WERI-Rb-1 (cell line): ENCODE results near the gene HMHB1.

Experiments used
- DNase-seq: peaks from one replicate; pipeline ENCODE4 v3.0.0-alpha.2; 2020
- H3K27ac ChIP-seq: fragments of 250-450 bp; sonication (Bioruptor Pico); 2 replicates; pipeline ENCODE4 v1.5.1; 2020; ENCODE audit warnings: mild to moderate bottlenecking, moderate library complexity
- H3K27me3 ChIP-seq: fragments of 250-450 bp; sonication (Bioruptor Pico); 2 replicates; pipeline ENCODE4 v1.5.1; 2021; ENCODE audit warnings: mild to moderate bottlenecking, low read depth, moderate library complexity; ENCODE audit not compliant: insufficient read depth, severe bottlenecking
- H3K36me3 ChIP-seq: fragments of 250-450 bp; sonication (Bioruptor Pico); 2 replicates; pipeline ENCODE4 v1.5.1; 2020; ENCODE audit warnings: mild to moderate bottlenecking, moderate library complexity
- H3K4me3 ChIP-seq: 2 replicates; pipeline ENCODE4 v1.5.1; 2011; ENCODE audit warnings: low read depth, mild to moderate bottlenecking, control low read depth, low read length
- H3K9me3 ChIP-seq: fragments of 250-450 bp; sonication (Bioruptor Pico); 2 replicates; pipeline ENCODE4 v1.5.1; 2021; ENCODE audit warnings: mild to moderate bottlenecking, moderate library complexity; ENCODE audit not compliant: severe bottlenecking
- TF ChIP-seq, protein P1 (sequence below): IDR thresholded peaks from 2 replicates; pipeline ENCODE4 v1.5.1; 2011; ENCODE audit warnings: low read depth, mild to moderate bottlenecking, control low read depth, inconsistent platforms, low read length

Gene HMHB1

GRCh38 chr5:143812085-143812705 is at the start of gene HMHB1:
Gene HMHB1 (plus strand): TSS chr5:143812161.
- Histone ChIP-seq H3K9me3 (no peaks in the 10 kb centered on the region), H3K36me3 (no peaks in the 10 kb centered on the region), H3K4me3 (no peak within 1 kb of the TSS), H3K27ac (no peak within 1 kb of the TSS), H3K27me3 (no peaks in the 10 kb centered on the region)
- TF ChIP-seq, protein P1, sequence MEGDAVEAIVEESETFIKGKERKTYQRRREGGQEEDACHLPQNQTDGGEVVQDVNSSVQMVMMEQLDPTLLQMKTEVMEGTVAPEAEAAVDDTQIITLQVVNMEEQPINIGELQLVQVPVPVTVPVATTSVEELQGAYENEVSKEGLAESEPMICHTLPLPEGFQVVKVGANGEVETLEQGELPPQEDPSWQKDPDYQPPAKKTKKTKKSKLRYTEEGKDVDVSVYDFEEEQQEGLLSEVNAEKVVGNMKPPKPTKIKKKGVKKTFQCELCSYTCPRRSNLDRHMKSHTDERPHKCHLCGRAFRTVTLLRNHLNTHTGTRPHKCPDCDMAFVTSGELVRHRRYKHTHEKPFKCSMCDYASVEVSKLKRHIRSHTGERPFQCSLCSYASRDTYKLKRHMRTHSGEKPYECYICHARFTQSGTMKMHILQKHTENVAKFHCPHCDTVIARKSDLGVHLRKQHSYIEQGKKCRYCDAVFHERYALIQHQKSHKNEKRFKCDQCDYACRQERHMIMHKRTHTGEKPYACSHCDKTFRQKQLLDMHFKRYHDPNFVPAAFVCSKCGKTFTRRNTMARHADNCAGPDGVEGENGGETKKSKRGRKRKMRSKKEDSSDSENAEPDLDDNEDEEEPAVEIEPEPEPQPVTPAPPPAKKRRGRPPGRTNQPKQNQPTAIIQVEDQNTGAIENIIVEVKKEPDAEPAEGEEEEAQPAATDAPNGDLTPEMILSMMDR, result no peak
- no peak for DNase-seq

DNA sequence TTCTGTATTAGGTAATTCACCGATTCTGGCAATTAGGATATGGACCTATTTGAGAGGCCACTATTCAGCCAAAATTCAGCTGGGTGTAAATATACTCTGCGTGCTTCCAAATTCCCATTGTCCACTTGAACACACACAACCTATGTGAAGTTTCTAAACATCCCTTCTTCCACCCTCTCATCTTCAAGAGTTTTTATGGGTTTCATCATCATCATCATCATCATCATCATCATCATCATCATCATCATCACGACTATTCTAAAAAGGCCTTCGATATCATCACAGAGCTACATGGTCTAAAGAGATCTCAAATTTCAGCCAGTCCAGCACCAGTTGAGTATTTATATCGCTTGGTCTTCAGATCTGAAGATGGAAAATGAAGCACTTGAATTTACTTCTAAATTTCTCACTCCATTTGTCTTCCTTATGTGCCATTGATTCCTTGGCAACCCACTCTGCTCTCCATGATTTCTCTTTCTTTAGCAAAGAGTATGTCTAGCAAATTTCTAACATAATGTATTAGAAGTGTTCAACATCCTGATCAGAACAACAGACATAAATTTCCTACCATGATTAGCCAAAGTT is 49.2 kb upstream of the HMHB1 start:
- H3K4me3 ChIP-seq, result no peak overlapping the region
- H3K27me3 ChIP-seq, result no peaks in the 10 kb centered on the region
- H3K27ac ChIP-seq, result no peak overlapping the region
- TF ChIP-seq, protein P1, result no peak
- no peak for DNase-seq
- H3K9me3 ChIP-seq, result no peaks in the 10 kb centered on the region
- no peaks in the 10 kb centered on the region for H3K36me3 ChIP-seq

DNA sequence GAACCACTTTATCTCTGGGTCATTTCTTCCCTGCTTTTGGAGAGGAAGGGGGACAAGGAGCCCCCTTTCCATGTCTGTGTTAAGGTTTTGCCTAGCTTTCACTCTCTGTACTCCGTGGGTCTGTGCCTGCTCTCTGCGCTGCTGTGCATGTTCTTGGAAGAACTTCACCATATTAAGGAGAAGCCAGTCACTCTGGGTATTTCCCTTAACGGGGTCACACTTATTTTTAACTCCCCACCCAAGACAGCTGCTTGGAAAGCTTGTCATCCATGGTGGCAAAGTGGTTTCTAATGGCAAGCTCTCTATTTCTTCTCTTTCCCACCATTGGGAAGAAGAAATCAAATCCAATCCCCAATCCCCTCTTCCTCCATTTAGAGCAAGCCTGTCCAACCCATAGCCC is 44.8 kb upstream of the HMHB1 start:
- Histone ChIP-seq H3K27ac (no peak overlapping the region), H3K4me3 (no peak overlapping the region), H3K27me3 (no peaks in the 10 kb centered on the region), H3K9me3 (no peaks in the 10 kb centered on the region), H3K36me3 (no peaks in the 10 kb centered on the region)
- no peak for DNase-seq
- TF ChIP-seq, protein P1, result no peak

GRCh38 chr5:143769026-143769786 is 42.8 kb upstream of the HMHB1 start:
- no peak for DNase-seq
- TF ChIP-seq, protein P1, result no peak
- H3K36me3 ChIP-seq, result no peaks in the 10 kb centered on the region
- H3K4me3 ChIP-seq, result no peak overlapping the region
- H3K27me3 ChIP-seq, result no peaks in the 10 kb centered on the region
- no peak overlapping the region for H3K27ac ChIP-seq
- H3K9me3 ChIP-seq, result no peaks in the 10 kb centered on the region

GRCh38 chr5:143770450-143770849 is 41.5 kb upstream of the HMHB1 start:
- no peaks in the 10 kb centered on the region for H3K27me3 ChIP-seq
- no peaks in the 10 kb centered on the region for H3K36me3 ChIP-seq
- no peak for DNase-seq
- H3K9me3 ChIP-seq, result no peaks in the 10 kb centered on the region
- H3K27ac ChIP-seq, result no peak overlapping the region
- H3K4me3 ChIP-seq, result no peak overlapping the region
- TF ChIP-seq, protein P1, result no peak
